22Rv1 (cell line): ENCODE measurements around the gene SOX9.

Experiments used
- H3K27ac ChIP-seq: fragments of 450-650 bp; 2 replicates; pipeline ENCODE4 v1.5.1; 2017
- ZFX ChIP-seq: fragments of 450-650 bp; IDR thresholded peaks from 2 replicates; pipeline ENCODE4 v1.6.1; 2017; ENCODE audit warnings: antibody characterized with exemption, borderline replicate concordance
- TF ChIP-seq, protein P1 (sequence below): fragments of 450-650 bp; IDR thresholded peaks from 2 replicates; pipeline ENCODE4 v1.5.1; 2017; ENCODE audit warnings: mild to moderate bottlenecking

SOX9 gene

GRCh38 chr17:72122765-72123529 is 2.1 kb downstream of the SOX9 start:
- TF ChIP-seq ZFX: no peak
- TF ChIP-seq, protein P1, sequence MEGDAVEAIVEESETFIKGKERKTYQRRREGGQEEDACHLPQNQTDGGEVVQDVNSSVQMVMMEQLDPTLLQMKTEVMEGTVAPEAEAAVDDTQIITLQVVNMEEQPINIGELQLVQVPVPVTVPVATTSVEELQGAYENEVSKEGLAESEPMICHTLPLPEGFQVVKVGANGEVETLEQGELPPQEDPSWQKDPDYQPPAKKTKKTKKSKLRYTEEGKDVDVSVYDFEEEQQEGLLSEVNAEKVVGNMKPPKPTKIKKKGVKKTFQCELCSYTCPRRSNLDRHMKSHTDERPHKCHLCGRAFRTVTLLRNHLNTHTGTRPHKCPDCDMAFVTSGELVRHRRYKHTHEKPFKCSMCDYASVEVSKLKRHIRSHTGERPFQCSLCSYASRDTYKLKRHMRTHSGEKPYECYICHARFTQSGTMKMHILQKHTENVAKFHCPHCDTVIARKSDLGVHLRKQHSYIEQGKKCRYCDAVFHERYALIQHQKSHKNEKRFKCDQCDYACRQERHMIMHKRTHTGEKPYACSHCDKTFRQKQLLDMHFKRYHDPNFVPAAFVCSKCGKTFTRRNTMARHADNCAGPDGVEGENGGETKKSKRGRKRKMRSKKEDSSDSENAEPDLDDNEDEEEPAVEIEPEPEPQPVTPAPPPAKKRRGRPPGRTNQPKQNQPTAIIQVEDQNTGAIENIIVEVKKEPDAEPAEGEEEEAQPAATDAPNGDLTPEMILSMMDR: no peak
- H3K27ac ChIP-seq: no peak overlapping the region; the same call in 1 of the 2 replicates

DNA sequence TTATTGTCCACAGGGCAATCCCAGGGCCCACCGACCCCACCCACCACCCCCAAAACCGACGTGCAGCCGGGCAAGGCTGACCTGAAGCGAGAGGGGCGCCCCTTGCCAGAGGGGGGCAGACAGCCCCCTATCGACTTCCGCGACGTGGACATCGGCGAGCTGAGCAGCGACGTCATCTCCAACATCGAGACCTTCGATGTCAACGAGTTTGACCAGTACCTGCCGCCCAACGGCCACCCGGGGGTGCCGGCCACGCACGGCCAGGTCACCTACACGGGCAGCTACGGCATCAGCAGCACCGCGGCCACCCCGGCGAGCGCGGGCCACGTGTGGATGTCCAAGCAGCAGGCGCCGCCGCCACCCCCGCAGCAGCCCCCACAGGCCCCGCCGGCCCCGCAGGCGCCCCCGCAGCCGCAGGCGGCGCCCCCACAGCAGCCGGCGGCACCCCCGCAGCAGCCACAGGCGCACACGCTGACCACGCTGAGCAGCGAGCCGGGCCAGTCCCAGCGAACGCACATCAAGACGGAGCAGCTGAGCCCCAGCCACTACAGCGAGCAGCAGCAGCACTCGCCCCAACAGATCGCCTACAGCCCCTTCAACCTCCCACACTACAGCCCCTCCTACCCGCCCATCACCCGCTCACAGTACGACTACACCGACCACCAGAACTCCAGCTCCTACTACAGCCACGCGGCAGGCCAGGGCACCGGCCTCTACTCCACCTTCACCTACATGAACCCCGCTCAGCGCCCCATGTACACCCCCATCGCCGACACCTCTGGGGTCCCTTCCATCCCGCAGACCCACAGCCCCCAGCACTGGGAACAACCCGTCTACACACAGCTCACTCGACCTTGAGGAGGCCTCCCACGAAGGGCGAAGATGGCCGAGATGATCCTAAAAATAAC is 3.0 kb downstream of the SOX9 start:
- 0 out of 2 replicates have a peak overlapping the region, but pooled peaks have one; percentile 51 for H3K27ac ChIP-seq
- no peak for TF ChIP-seq ZFX

DNA sequence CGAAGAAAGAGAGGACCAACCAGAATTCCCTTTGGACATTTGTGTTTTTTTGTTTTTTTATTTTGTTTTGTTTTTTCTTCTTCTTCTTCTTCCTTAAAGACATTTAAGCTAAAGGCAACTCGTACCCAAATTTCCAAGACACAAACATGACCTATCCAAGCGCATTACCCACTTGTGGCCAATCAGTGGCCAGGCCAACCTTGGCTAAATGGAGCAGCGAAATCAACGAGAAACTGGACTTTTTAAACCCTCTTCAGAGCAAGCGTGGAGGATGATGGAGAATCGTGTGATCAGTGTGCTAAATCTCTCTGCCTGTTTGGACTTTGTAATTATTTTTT is 3.6 kb downstream of the SOX9 start:
- peak overlapping the region; percentile 51 for H3K27ac ChIP-seq
- TF ChIP-seq ZFX: no peak
- TF ChIP-seq, protein P1: no peak

GRCh38 chr17:72125226-72125651 is 4.4 kb downstream of the SOX9 start:
- no peak for TF ChIP-seq ZFX
- TF ChIP-seq, protein P1: no peak
- H3K27ac ChIP-seq: peak overlapping the region; percentile 51

GRCh38 chr17:72125742-72126141 is 4.9 kb downstream of the SOX9 start:
- TF ChIP-seq, protein P1: no peak
- TF ChIP-seq ZFX: no peak
- peak overlapping the region; percentile 51 for H3K27ac ChIP-seq

DNA sequence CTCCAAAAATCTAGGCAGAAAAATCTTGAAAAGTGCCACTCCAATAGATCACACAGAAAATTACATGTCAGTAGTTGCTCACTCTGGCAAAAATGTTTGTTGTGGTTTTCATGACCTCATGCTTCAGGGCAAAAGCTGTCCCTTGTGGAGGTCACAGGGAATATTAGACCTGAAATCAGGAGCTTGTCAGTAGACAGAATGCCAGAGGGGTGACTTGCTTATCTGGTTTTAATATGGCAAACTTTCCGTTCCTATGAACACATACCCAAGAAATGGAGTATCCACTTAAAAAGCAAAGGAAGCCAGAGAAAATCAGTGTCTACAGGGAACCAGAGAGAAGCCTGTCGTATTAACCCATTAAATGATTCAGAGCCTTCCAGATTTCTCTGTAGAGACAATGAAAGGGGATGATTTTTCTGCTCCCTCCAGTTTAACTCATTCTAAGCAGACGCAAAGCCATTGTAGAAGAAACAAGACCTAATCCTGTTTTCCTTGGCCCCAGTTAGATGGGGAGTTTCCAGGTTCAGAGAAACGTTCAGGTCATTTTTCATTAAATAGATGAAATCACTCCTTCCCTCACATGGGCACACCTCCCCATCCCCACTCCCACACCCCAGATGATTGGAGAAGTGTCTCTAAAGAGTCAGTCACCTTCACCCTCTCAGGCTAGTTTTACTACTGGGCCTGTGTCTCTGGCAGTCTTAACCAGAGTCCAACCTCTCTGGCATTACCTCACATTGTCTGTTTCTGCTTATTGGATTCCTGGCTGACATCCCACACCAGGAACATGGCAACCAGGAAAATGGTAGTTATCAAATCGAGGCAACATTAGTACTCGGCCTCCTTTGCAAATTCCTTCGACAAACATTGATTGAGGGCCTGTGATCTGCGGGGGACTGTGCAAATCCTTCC is 6.0 kb downstream of the SOX9 start:
- peak overlapping the region; percentile 51 for H3K27ac ChIP-seq
- TF ChIP-seq, protein P1: no peak
- no peak for TF ChIP-seq ZFX

DNA sequence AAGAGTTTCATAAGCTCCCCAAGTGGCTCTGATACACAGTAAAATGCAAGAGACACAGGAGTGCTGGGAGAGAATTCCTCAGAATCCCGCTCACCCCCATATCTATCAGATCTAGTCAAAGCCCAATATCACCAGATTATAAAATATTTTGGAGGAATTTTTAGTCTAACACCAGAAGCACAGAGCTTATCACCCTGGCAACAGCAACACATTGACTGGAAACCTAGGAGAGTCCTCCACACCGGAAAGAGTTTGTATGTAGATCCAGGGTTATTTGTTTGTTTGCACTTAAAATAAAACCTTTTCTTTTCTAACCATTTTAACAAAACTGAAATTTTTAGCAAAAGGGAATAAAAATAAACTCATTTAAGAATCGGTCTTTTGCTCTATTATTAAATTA is 7.2 kb downstream of the SOX9 start:
- no peak overlapping the region for H3K27ac ChIP-seq
- TF ChIP-seq, protein P1: no peak
- TF ChIP-seq ZFX: no peak
